Transverse colon (tissue), 4 donors: Measurements from ENCODE around the gene ZBTB45. TPM values are rescaled to one million over a fixed set of nuclear protein-coding genes. Genes with fewer than 3 reads are reported as not detected.
A peak's percentile ranks its signal among the peaks of the same experiment; 100 is the strongest.

Source experiments
- DNase-seq: peaks from one replicate; pipeline ENCODE4 v3.0.0-alpha.2; 2019
- H3K27ac ChIP-seq, 4 donors: fragments of 200-600 bp; sonication (generic); 2 replicates each; pipeline ENCODE4 v1.5.1; 2016 to 2018; ENCODE audit warnings: inconsistent platforms in 4 of 4
- H3K27me3 ChIP-seq: fragments of 200-600 bp; sonication (generic); 2 replicates; pipeline ENCODE4 v1.5.1; 2017; ENCODE audit warnings: inconsistent platforms
- H3K36me3 ChIP-seq, 4 donors: fragments of 200-600 bp; sonication (generic); 2 replicates each; pipeline ENCODE4 v1.5.1; 2017 to 2019; ENCODE audit warnings: inconsistent platforms in 4 of 4
- H3K4me1 ChIP-seq, 4 donors: fragments of 200-600 bp; sonication (generic); 2 replicates each; pipeline ENCODE4 v1.5.1; 2017 to 2020; ENCODE audit warnings: inconsistent platforms in 4 of 4
- H3K4me3 ChIP-seq, 4 donors: fragments of 200-600 bp; sonication (generic); 1 replicate in 1 of 4; 2 replicates in 3 of 4; pipeline versions ENCODE4 v1.5.1 to v1.6.1; 2017 to 2019; ENCODE audit warnings: inconsistent platforms in 4 of 4
- H3K9me3 ChIP-seq, 2 donors: fragments of 200-600 bp; sonication (generic); 2 replicates each; pipeline ENCODE4 v1.5.1; 2017 to 2019; ENCODE audit warnings: inconsistent platforms in 2 of 2
- EP300 ChIP-seq: sonication (generic); formaldehyde crosslinking; IDR thresholded peaks from one replicate; pipeline ENCODE4 v1.6.1; 2017; ENCODE audit warnings: antibody characterized with exemption, low read depth
- POLR2A ChIP-seq: fragments of 450-650 bp; IDR thresholded peaks from one replicate; pipeline ENCODE4 v1.6.1; 2016; ENCODE audit warnings: antibody characterized with exemption, mild to moderate bottlenecking, moderate library complexity
- POLR2AphosphoS5 ChIP-seq, 3 donors: sonication (generic); formaldehyde crosslinking; IDR thresholded peaks; one replicate each; pipeline ENCODE4 v1.6.1; 2016; ENCODE audit warnings: antibody characterized with exemption in 3 of 3
- WGBS, 2 donors: methylation state at CpG; one replicate each; pipeline ENCODE4 v1.1.5; 2018; ENCODE audit warnings: low coverage in 1 of 2; 5-methylcytosine and 5-hydroxymethylcytosine counted together
- in situ Hi-C, 4 donors: fragments of 200-750 bp; cut with MboI; loops; one replicate each; pipeline versions ENCODE4 v1.15.0 to v1.15.1; 2017; ENCODE audit warnings: low sequenced_read_pairs in 3 of 4, low pct_ligation_motif_present in 1 of 4, low pct_unique_long_range_greater_than_20kb in 1 of 4
- intact Hi-C: fragments of 100-400 bp; cut with DNase I; formaldehyde crosslinking; loops from one replicate; pipeline ENCODE4 v1.15.1; 2023; ENCODE audit warnings: low total_unique reads
- total RNA-seq, 4 donors: library from RNA; depleted of rRNA; stranded (reverse); fragments of >200 nt; gene quantifications; one replicate each; pipeline ENCODE4 v1.1.0, GENCODE V29; 2016
- TF ChIP-seq, protein P1 (sequence below), 5 experiments: fragments of 200-600 bp in 3 of 5; fragments of 450-650 bp in 2 of 5; sonication (generic) in 3 of 5; IDR thresholded peaks; 1 replicate in 2 of 5; 2 replicates in 3 of 5; pipeline ENCODE4 v1.5.1; 2016 to 2017; ENCODE audit warnings: antibody characterized with exemption in 5 of 5, inconsistent platforms in 3 of 5, mild to moderate bottlenecking in 2 of 5, moderate library complexity in 1 of 5

ZBTB45 gene
- total RNA-seq, 4 donors from 2014 or later, result 12.8 to 24.7 (median 18.1) TPM

DNA sequence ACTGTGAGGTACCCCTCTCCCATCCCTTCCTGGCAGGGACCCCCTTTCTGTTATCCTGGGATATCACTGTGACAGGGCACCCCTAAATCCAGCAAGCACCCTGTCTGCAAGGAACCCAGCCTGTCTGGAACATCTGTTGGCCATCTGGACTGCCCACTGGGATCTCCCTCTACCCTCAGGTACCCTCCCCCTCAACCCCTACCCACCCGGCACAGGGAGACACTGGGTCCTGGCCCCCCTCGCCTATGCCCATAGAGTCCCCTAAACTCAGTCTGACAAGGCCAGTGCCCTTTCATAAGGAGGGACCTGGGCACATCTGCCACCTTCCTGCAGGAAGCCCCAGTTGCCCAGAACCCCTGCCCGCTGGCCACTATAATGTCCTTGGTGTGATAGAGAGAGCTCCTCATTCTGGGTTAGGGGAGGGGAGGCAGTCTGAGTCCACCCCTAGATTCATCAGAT, 5.0 kb downstream of the ZBTB45 start:
- no peak for TF ChIP-seq POLR2A
- TF ChIP-seq, protein P1, sequence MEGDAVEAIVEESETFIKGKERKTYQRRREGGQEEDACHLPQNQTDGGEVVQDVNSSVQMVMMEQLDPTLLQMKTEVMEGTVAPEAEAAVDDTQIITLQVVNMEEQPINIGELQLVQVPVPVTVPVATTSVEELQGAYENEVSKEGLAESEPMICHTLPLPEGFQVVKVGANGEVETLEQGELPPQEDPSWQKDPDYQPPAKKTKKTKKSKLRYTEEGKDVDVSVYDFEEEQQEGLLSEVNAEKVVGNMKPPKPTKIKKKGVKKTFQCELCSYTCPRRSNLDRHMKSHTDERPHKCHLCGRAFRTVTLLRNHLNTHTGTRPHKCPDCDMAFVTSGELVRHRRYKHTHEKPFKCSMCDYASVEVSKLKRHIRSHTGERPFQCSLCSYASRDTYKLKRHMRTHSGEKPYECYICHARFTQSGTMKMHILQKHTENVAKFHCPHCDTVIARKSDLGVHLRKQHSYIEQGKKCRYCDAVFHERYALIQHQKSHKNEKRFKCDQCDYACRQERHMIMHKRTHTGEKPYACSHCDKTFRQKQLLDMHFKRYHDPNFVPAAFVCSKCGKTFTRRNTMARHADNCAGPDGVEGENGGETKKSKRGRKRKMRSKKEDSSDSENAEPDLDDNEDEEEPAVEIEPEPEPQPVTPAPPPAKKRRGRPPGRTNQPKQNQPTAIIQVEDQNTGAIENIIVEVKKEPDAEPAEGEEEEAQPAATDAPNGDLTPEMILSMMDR (IDR thresholded peaks at IDR 0.05), result no peak
- TF ChIP-seq EP300, result no peak
- TF ChIP-seq POLR2AphosphoS5 (IDR thresholded peaks at IDR 0.05), result no peak
- peaks cover 0 to 6% (median 0%) of the 10 kb centered on the region in 4 donors for H3K36me3 ChIP-seq
- H3K4me3 ChIP-seq, result peak overlapping the region in 3 of 4 donors; percentile 15 to 43 (median 35)

DNA sequence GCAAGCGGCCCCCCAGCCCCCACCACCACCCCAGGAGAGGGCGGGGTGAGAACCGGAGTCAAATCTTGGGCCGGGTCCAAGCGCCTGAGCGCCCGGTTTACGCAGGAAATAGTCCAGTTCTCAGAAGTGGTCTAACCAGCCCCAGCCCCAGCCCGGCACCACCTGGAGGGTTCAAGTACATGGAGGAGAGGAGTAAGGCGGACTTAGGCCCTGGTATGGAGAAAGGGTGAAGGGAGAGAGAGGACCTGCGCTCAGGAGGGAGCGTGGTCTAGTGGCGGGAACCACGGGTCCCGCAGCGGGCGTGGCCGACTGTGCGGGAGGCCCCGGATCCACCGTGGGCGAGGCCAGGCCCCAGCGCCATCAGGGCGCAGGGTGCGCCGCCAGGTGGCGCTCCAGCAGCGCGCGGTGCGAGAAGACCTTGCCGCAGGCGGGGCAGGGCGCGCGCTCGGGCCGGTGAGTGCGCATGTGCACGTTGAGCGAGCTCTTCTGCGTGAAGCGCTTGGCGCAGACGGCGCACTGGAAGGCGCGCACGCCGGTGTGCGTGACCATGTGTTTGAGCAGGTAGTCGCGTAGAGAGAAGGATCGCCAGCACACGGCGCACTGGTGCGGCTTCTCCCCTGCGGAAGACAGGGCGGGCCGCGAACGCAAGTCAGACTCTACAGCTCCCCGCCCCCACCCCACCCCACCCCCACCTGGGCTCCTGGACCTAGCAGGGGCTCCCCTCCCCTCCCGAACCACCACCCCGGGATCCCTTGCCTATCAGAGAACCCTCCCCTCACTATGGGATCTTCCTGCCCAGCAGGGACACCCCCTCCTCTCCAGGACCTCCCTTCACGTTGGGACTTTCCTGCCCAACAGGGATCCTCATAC, 5.7 kb downstream of the ZBTB45 start:
- in situ Hi-C loops, result no loop called here
- Histone ChIP-seq H3K27me3 (no peaks in the 10 kb centered on the region), H3K4me3 (peak overlapping the region; percentile 15 to 43 (median 36)), H3K27ac (peak overlapping the region; percentile 48 to 84 (median 80)), H3K9me3 (no peaks in the 10 kb centered on the region), H3K36me3 (peaks cover 0 to 6% (median 0%) of the 10 kb centered on the region in 4 donors), H3K4me1 (peaks cover 25 to 43% (median 34%) of the 10 kb centered on the region in 4 donors)
- TF ChIP-seq POLR2A, result peak; percentile 21
- TF ChIP-seq, protein P1 (IDR thresholded peaks at IDR 0.05), result peak; percentile 75 to 95 (median 94)
- TF ChIP-seq POLR2AphosphoS5 (IDR thresholded peaks at IDR 0.05), result peak in 2 of 3 donors; percentile 74 to 80
- TF ChIP-seq EP300, result no peak
- intact Hi-C loops, result no loop called here
- DNase-seq, result peak; percentile 94
- 9% methylated on average over 65 of the region's 66 CpGs; no CpG with 5 or more reads in 1 of the 2 donors for WGBS, 2 donors

More for the DNA sequence above, 5.0 kb downstream of the ZBTB45 start:
- Histone ChIP-seq H3K4me1 (peaks cover 25 to 43% (median 35%) of the 10 kb centered on the region in 4 donors), H3K9me3 (no peaks in the 10 kb centered on the region), H3K27me3 (no peaks in the 10 kb centered on the region), H3K27ac (peak overlapping the region; percentile 48 to 84 (median 80))
- WGBS, 2 donors, result 66% methylated on average over 3 of the region's 3 CpGs; no CpG with 5 or more reads in 1 of the 2 donors
- no peak for DNase-seq
- intact Hi-C loops, result no loop called here
- in situ Hi-C loops, result no loop called here

DNA sequence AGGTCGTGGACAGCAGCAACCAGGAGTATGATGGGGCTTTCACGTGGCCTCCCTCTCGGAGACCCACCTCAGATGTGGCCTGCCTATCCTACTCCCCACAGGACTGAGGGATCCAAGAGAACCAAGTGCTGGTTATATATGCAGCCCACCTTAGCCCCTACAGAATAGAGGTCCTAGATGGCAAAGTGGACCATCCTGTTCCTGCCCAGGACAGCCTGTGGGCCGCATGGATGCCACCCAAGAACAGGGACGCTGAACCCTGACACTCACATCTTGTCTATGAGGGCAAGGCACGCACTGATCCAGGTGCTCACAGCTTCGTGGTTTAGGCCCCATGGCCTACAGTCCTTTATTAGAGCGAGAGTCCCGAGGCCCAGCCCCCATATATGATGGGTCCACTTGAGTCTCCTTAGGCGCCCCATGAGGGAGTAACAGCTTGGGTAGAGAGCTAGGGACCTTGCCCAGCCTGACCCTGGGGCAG, 6.4 kb downstream of the ZBTB45 start:
- no peaks in the 10 kb centered on the region for H3K27me3 ChIP-seq
- H3K4me1 ChIP-seq, result peaks cover 19 to 36% (median 28%) of the 10 kb centered on the region in 4 donors
- in situ Hi-C loops, result no loop called here
- no peak overlapping the region for H3K4me3 ChIP-seq
- no peaks in the 10 kb centered on the region for H3K9me3 ChIP-seq
- H3K36me3 ChIP-seq, result peaks cover 0 to 6% (median 0%) of the 10 kb centered on the region in 4 donors
- TF ChIP-seq, protein P1 (IDR thresholded peaks at IDR 0.05), result no peak
- no peak for TF ChIP-seq POLR2AphosphoS5 (IDR thresholded peaks at IDR 0.05)
- TF ChIP-seq POLR2A, result no peak
- no peak for TF ChIP-seq EP300
- DNase-seq, result no peak
- intact Hi-C loops, result no loop called here
- 75 to 83% methylated on average over 2 to 10 of the region's 10 CpGs for WGBS, 2 donors
- H3K27ac ChIP-seq, result peak overlapping the region; percentile 48 to 84 (median 80)
